B cell (primary cell): ENCODE measurements around the gene SH3GLB2. TPM values are rescaled to one million over a fixed set of nuclear protein-coding genes. Genes with fewer than 3 reads are reported as not detected.

Experiments
- ATAC-seq: fragments of 200-7000 bp; cut with Tn5 transposase; one replicate; pipeline ENCODE4 v1.10.0; 2021; ENCODE audit warnings: low read depth, mild to moderate bottlenecking, moderate number of reproducible peaks, moderate library complexity
- CTCF ChIA-PET: fragments of 350-600 bp; sonication (Branson Sonifier 250); formaldehyde crosslinking; loops from one replicate; lab custom pipeline; 2021; ENCODE audit warnings: antibody characterized with exemption, inconsistent platforms; lab: Charles Lee
- POLR2A ChIA-PET: fragments of 350-600 bp; sonication (Branson Sonifier 250); formaldehyde crosslinking; loops from one replicate; lab custom pipeline; 2021; ENCODE audit warnings: antibody characterized with exemption; lab: Charles Lee
- DNase-seq: peaks from one replicate; pipeline ENCODE4 v3.0.0; 2013
- H2AFZ ChIP-seq: 2 replicates; pipeline ENCODE4 v1.6.1; 2012; ENCODE audit warnings: mild to moderate bottlenecking, low read depth, low read length; ENCODE audit not compliant: insufficient read depth, poor library complexity, severe bottlenecking
- H3K27ac ChIP-seq, 2 donors: 1 replicate in 1 of 2; 2 replicates in 1 of 2; pipeline ENCODE4 v1.5.1; 2012 to 2013; ENCODE audit warnings: low read length in 2 of 2, mild to moderate bottlenecking in 2 of 2, moderate library complexity in 1 of 2
- H3K27me3 ChIP-seq, 4 experiments: fragments of 200-600 bp in 1 of 4; sonication (generic) in 1 of 4; replicated peaks in 1 of 4; 1 replicate in 2 of 4; 2 replicates in 2 of 4; pipeline versions ENCODE4 v1.6.1 to v1.7.0; 2013 to 2016; ENCODE audit warnings: low read length in 3 of 4, mild to moderate bottlenecking in 2 of 4, mixed read lengths in 1 of 4, moderate library complexity in 1 of 4; ENCODE audit not compliant: insufficient read depth in 4 of 4, control insufficient read depth in 3 of 4; ENCODE audit errors: control extremely low read depth in 1 of 4
- H3K36me3 ChIP-seq, 2 experiments: replicated peaks in 1 of 2; 1 replicate in 1 of 2; 2 replicates in 1 of 2; pipeline versions ENCODE4 v1.6.1 to v1.7.1; 2013; ENCODE audit warnings: low read length in 1 of 2; ENCODE audit not compliant: insufficient read depth in 2 of 2, control insufficient read depth in 1 of 2; ENCODE audit errors: control extremely low read depth in 1 of 2, extremely low read depth in 1 of 2
- H3K4me1 ChIP-seq, 2 donors: fragments of 200-600 bp in 1 of 2; sonication (generic) in 1 of 2; 1 replicate in 1 of 2; 2 replicates in 1 of 2; pipeline versions ENCODE4 v1.5.1 to v1.6.1; 2013 to 2017; ENCODE audit warnings: low read length in 2 of 2; ENCODE audit not compliant: control insufficient read depth in 2 of 2, insufficient read depth in 2 of 2
- H3K4me2 ChIP-seq: replicated peaks from 2 replicates; pipeline ENCODE3; 2012; ENCODE audit warnings: mild to moderate bottlenecking, low read depth, low read length; ENCODE audit not compliant: poor library complexity, severe bottlenecking
- H3K4me3 ChIP-seq, 5 experiments: fragments of 200-600 bp in 1 of 5; sonication (generic) in 1 of 5; 1 replicate in 3 of 5; 2 replicates in 2 of 5; pipeline versions ENCODE4 v1.5.1 to v1.7.0; 2011 to 2016; ENCODE audit warnings: low read length in 4 of 5, mild to moderate bottlenecking in 4 of 5, low read depth in 2 of 5, control low read depth in 1 of 5, moderate library complexity in 1 of 5; ENCODE audit not compliant: insufficient read depth in 1 of 5; ENCODE audit errors: control extremely low read depth in 1 of 5, extremely low read depth in 1 of 5
- H3K79me2 ChIP-seq: fragments of 200-600 bp; sonication (generic); one replicate; pipeline ENCODE4 v1.6.0; 2016; ENCODE audit warnings: low read length; ENCODE audit not compliant: control insufficient read depth, insufficient read depth
- H3K9ac ChIP-seq: fragments of 200-600 bp; sonication (generic); 2 replicates; pipeline ENCODE4 v1.6.1; 2017; ENCODE audit warnings: mild to moderate bottlenecking, low read length, moderate library complexity
- H3K9me3 ChIP-seq, 3 donors: one replicate each; pipeline versions ENCODE4 v1.6.1 to v1.7.1; 2013; ENCODE audit warnings: low read length in 2 of 3; ENCODE audit not compliant: control insufficient read depth in 2 of 3, insufficient read depth in 1 of 3; ENCODE audit errors: control extremely low read depth in 1 of 3
- H4K20me1 ChIP-seq: 2 replicates; pipeline ENCODE4 v1.6.0; 2012; ENCODE audit warnings: mild to moderate bottlenecking, low read length; ENCODE audit not compliant: insufficient read depth, control insufficient read depth, poor library complexity, severe bottlenecking
- H3K27ac Mint-ChIP-seq: one replicate; pipeline ENCODE4 v1.8.0; 2021; ENCODE audit warnings: mixed read lengths
- H3K27me3 Mint-ChIP-seq: one replicate; pipeline ENCODE4 v1.8.0; 2021; ENCODE audit warnings: mixed read lengths
- H3K4me1 Mint-ChIP-seq: one replicate; pipeline ENCODE4 v1.8.0; 2021; ENCODE audit warnings: mixed read lengths
- H3K4me3 Mint-ChIP-seq: one replicate; pipeline ENCODE4 v1.8.0; 2021; ENCODE audit warnings: mixed read lengths
- H3K9me3 Mint-ChIP-seq: one replicate; pipeline ENCODE4 v1.8.0; 2022; ENCODE audit warnings: mixed read lengths; ENCODE audit not compliant: insufficient read depth
- CTCF ChIP-seq: fragments of 200-600 bp; IDR thresholded peaks from one replicate; pipeline ENCODE4 v1.8.0; 2022; ENCODE audit warnings: antibody characterized with exemption, mild to moderate bottlenecking
- EZH2 ChIP-seq: IDR thresholded peaks from 2 replicates; pipeline ENCODE4 v1.6.1; 2012; ENCODE audit warnings: borderline replicate concordance, low read depth, mild to moderate bottlenecking, moderate library complexity, low read length; ENCODE audit not compliant: insufficient read depth, poor library complexity, severe bottlenecking
- WGBS: methylation state at CpG from one replicate; pipeline ENCODE4 v1.1.5; 2013; ENCODE audit warnings: missing lambda C conversion rate; ENCODE audit not compliant: insufficient coverage; 5-methylcytosine and 5-hydroxymethylcytosine counted together
- intact Hi-C: fragments of 100-400 bp; cut with micrococcal nuclease; formaldehyde crosslinking; loops from one replicate; pipeline ENCODE4 v1.10.0; 2022
- polyA plus RNA-seq: library from polyadenylated mRNA; depleted of rRNA; stranded (reverse); fragments of >200 nt; gene quantifications from 2 replicates; pipeline ENCODE4 v1.2.3, GENCODE V29; 2012
- total RNA-seq, 2 donors: library from RNA; stranded (reverse); fragments of 120-200 nt in 1 of 2; gene quantifications; 1 replicate in 1 of 2; 2 replicates in 1 of 2; pipeline versions ENCODE4 v1.2.3 to v1.2.4, GENCODE V29; 2013 to 2022

The SH3GLB2 gene
- total and polyA plus RNA-seq, 2 donors (not counting 1 experiment from before 2014, with no cell fraction given): 110 to 176 TPM

- POLR2A ChIA-PET: no interaction called here
- TF ChIP-seq CTCF (no peak), EZH2 (no peak)
- Histone ChIP-seq H3K4me1 (no peaks in the 10 kb centered on the region), H3K9ac (no peak overlapping the region), H3K27me3 (no peaks in the 10 kb centered on the region), H3K9me3 (no peaks in the 10 kb centered on the region), H3K36me3 (peaks cover 0 to 53% of the 10 kb centered on the region in 2 experiments), H3K79me2 (peaks cover 7% of the 10 kb centered on the region), H4K20me1 (no peaks in the 10 kb centered on the region), H2AFZ (no peak overlapping the region), H3K4me3 (no peak overlapping the region), H3K4me2 (no peak overlapping the region), H3K27ac (no peak overlapping the region)
- Mint-ChIP-seq H3K27ac (no peak overlapping the region), H3K27me3 (no peaks in the 10 kb centered on the region), H3K4me3 (no peak overlapping the region), H3K9me3 (no peaks in the 10 kb centered on the region), H3K4me1 (no peaks in the 10 kb centered on the region)
- no peak for ATAC-seq
- intact Hi-C loops: no loop called here
- 96% methylated on average over 16 of the region's 16 CpGs for WGBS
- no peak for DNase-seq
- CTCF ChIA-PET: no interaction called here
Observed at GRCh38 chr9:129012893-129013448, 15.2 kb downstream of the SH3GLB2 start.

GRCh38 chr9:129012343-129012742 is 15.8 kb downstream of the SH3GLB2 start:
- H3K27me3 ChIP-seq: no peaks in the 10 kb centered on the region
- DNase-seq (no peak), ATAC-seq (no peak)
- no peak overlapping the region for H3K27ac Mint-ChIP-seq
- CTCF ChIA-PET: no interaction called here
- no peaks in the 10 kb centered on the region for H3K4me1 Mint-ChIP-seq
- H3K4me1 ChIP-seq: no peaks in the 10 kb centered on the region
- H3K9me3 ChIP-seq: no peaks in the 10 kb centered on the region
- peaks cover 0 to 59% of the 10 kb centered on the region in 2 experiments for H3K36me3 ChIP-seq
- no peak overlapping the region for H3K9ac ChIP-seq
- no peaks in the 10 kb centered on the region for H4K20me1 ChIP-seq
- WGBS: 100% methylated on average over 6 of the region's 7 CpGs
- no peak for TF ChIP-seq CTCF
- TF ChIP-seq EZH2: no peak
- H3K4me2 ChIP-seq: no peak overlapping the region
- peaks cover 7% of the 10 kb centered on the region for H3K79me2 ChIP-seq
- no peak overlapping the region for H3K27ac ChIP-seq
- H3K9me3 Mint-ChIP-seq: no peaks in the 10 kb centered on the region
- H3K4me3 ChIP-seq: no peak overlapping the region
- POLR2A ChIA-PET: no interaction called here
- no peak overlapping the region for H3K4me3 Mint-ChIP-seq
- no peak overlapping the region for H2AFZ ChIP-seq
- H3K27me3 Mint-ChIP-seq: no peaks in the 10 kb centered on the region
- intact Hi-C loops: no loop called here
